ENCODE measurements around the gene ARL11.
"Not testable (repeated sequence)": the region's sequence is repeated elsewhere in the genome, so short reads cannot be mapped to it uniquely, and the experiment has no call there.

Gene ARL11

GRCh38 chr13:49587311-49587847, 40.9 kb upstream of the ARL11 start:
- no peak overlapping the region for H3K27ac ChIP-seq
- TF ChIP-seq CTCF (conservative IDR thresholded peaks at IDR 0.05): no peak

GRCh38 chr13:49590714-49591113, 37.6 kb upstream of the ARL11 start:
- not testable (repeated sequence) for H3K27ac ChIP-seq

- not testable (repeated sequence) for H3K27ac ChIP-seq
Measured at GRCh38 chr13:49593876-49594275, 34.4 kb upstream of the ARL11 start.

- no peak for TF ChIP-seq CTCF (conservative IDR thresholded peaks at IDR 0.05)
- no peak overlapping the region for H3K27ac ChIP-seq
Measured at GRCh38 chr13:49594576-49594975, 33.7 kb upstream of the ARL11 start.

GRCh38 chr13:49596221-49596620, 32.1 kb upstream of the ARL11 start:
- H3K27ac ChIP-seq: no peak overlapping the region
- no peak for TF ChIP-seq CTCF (conservative IDR thresholded peaks at IDR 0.05)

GRCh38 chr13:49597043-49597641, 31.2 kb upstream of the ARL11 start:
- TF ChIP-seq CTCF (conservative IDR thresholded peaks at IDR 0.05): no peak
- H3K27ac ChIP-seq: peak overlapping the region; percentile 38

- peak overlapping the region; percentile 33; the same call in 1 of the 2 replicates for H3K27ac ChIP-seq
- no peak for TF ChIP-seq CTCF (conservative IDR thresholded peaks at IDR 0.05)
Measured at GRCh38 chr13:49602005-49602404, 26.3 kb upstream of the ARL11 start.

- peak overlapping the region; percentile 33; the same call in 1 of the 2 replicates for H3K27ac ChIP-seq
Measured at GRCh38 chr13:49602615-49603014, 25.7 kb upstream of the ARL11 start.

- no peak overlapping the region for H3K27ac ChIP-seq
- no peak for TF ChIP-seq CTCF (conservative IDR thresholded peaks at IDR 0.05)
Measured at GRCh38 chr13:49604570-49604969, 23.7 kb upstream of the ARL11 start.

Measured in VCaP (cell line).